GM18511 (cell line): Measurements from ENCODE around the gene TMEM176A.

Experiments
- ATAC-seq: cut with Tn5 transposase; IDR thresholded peaks from one replicate; pipeline ENCODE4 v1.9.1; 2021; ENCODE audit warnings: mild to moderate bottlenecking, moderate library complexity; ENCODE audit not compliant: unreplicated experiment

Gene TMEM176A

GRCh38 chr7:150846291-150847115 is 45.9 kb downstream of the TMEM176A start:
- no peak for ATAC-seq

GRCh38 chr7:150847536-150847935 is 47.0 kb downstream of the TMEM176A start:
- ATAC-seq, result no peak

GRCh38 chr7:150848111-150848510 is 47.5 kb downstream of the TMEM176A start:
- ATAC-seq, result no peak

- no peak for ATAC-seq
Measured at GRCh38 chr7:150848561-150849115, 48.1 kb downstream of the TMEM176A start.

GRCh38 chr7:150849204-150849775 is 48.7 kb downstream of the TMEM176A start:
- ATAC-seq, result no peak

GRCh38 chr7:150850273-150850672 is 49.7 kb downstream of the TMEM176A start:
- ATAC-seq, result no peak

- ATAC-seq, result no peak
Measured at GRCh38 chr7:150851492-150852370, 51.2 kb downstream of the TMEM176A start.

GRCh38 chr7:150852371-150852905 is 51.9 kb downstream of the TMEM176A start, which contains the start of gene AOC1:
TSS of gene AOC1 (plus strand) at chr7:150852517. CDS start at chr7:150856471, 3,954 bp downstream.
- no peak for ATAC-seq

GRCh38 chr7:150854066-150855000 is 53.8 kb downstream of the TMEM176A start:
- ATAC-seq, result no peak
